ENCODE data around the gene DPP6.

- TF ChIP-seq, protein P1, sequence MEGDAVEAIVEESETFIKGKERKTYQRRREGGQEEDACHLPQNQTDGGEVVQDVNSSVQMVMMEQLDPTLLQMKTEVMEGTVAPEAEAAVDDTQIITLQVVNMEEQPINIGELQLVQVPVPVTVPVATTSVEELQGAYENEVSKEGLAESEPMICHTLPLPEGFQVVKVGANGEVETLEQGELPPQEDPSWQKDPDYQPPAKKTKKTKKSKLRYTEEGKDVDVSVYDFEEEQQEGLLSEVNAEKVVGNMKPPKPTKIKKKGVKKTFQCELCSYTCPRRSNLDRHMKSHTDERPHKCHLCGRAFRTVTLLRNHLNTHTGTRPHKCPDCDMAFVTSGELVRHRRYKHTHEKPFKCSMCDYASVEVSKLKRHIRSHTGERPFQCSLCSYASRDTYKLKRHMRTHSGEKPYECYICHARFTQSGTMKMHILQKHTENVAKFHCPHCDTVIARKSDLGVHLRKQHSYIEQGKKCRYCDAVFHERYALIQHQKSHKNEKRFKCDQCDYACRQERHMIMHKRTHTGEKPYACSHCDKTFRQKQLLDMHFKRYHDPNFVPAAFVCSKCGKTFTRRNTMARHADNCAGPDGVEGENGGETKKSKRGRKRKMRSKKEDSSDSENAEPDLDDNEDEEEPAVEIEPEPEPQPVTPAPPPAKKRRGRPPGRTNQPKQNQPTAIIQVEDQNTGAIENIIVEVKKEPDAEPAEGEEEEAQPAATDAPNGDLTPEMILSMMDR (IDR thresholded peaks at IDR 0.05 in 8 of 11, conservative IDR thresholded peaks at IDR 0.05 in 3 of 11), result no peak
- TF ChIP-seq POLR2A (IDR thresholded peaks at IDR 0.05), result no peak
Measured at GRCh38 chr7:154844499-154844898, 792.3 kb downstream of the DPP6 start.
